C4-2B (cell line): ENCODE results near the gene IGSF5.

ENCODE experiments used
- CTCF ChIP-seq: fragments of 450-650 bp; conservative IDR thresholded peaks from 2 replicates; pipeline ENCODE4 v1.5.1; 2017; ENCODE audit warnings: mild to moderate bottlenecking
- ZFX ChIP-seq: fragments of 450-650 bp; IDR thresholded peaks from 2 replicates; pipeline ENCODE4 v1.6.1; 2017

GRCh38 chr21:39738566-39738965 lies 6.4 kb upstream of the IGSF5 start:
- TF ChIP-seq CTCF (no peak), ZFX (no peak)
